ENCODE data around the gene GSN. TPM values are rescaled to one million over a fixed set of nuclear protein-coding genes. Genes with fewer than 3 reads are reported as not detected.
A peak's percentile ranks its signal among the peaks of the same experiment; 100 is the strongest.

The GSN gene
- total RNA-seq, 2 donors from 2014 or later = 328 to 753 TPM

DNA sequence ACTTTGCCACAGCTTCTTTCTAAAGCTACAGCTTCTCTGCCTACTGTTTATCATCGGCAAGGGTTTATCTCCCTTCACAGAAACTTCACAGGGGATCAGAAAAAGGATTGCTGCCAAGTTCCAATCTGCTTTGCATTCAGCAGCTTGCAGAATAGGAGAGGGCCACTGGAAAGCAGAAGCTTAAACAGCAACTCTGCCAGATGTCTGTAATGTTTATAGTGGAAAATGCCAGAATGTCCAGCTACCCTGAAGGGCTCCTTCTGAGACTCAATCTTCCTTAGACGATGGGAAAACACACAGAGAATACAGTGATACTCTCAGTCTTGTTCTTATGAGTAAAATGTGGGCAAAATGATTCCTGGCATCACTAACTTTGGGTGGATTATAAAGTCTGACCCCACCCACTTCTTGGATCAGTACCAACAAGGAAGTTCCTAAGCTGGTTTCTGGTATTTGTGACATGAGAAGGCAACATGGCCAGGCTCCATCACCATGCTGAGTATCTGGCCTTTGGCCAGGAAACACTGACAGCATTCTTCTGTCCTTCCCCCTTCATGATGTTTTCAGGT is 83.1 kb downstream of the GSN start:
- Histone ChIP-seq H3K36me3 (replicated peaks in 1 of 2; ENCODE audit: insufficient read depth in 1 of 2, low read depth in 2 of 2) (no peaks in the 10 kb centered on the region), H3K27ac (peak overlapping the region; percentile 21 to 73 (median 60)), H3K27me3 (no peaks in the 10 kb centered on the region), H3K4me3 (no peak overlapping the region), H3K9me3 (no peaks in the 10 kb centered on the region), H3K4me1 (peaks cover 22% of the 10 kb centered on the region)
- TF ChIP-seq POLR2A (IDR thresholded peaks at IDR 0.05) = no peak
- TF ChIP-seq, protein P1, sequence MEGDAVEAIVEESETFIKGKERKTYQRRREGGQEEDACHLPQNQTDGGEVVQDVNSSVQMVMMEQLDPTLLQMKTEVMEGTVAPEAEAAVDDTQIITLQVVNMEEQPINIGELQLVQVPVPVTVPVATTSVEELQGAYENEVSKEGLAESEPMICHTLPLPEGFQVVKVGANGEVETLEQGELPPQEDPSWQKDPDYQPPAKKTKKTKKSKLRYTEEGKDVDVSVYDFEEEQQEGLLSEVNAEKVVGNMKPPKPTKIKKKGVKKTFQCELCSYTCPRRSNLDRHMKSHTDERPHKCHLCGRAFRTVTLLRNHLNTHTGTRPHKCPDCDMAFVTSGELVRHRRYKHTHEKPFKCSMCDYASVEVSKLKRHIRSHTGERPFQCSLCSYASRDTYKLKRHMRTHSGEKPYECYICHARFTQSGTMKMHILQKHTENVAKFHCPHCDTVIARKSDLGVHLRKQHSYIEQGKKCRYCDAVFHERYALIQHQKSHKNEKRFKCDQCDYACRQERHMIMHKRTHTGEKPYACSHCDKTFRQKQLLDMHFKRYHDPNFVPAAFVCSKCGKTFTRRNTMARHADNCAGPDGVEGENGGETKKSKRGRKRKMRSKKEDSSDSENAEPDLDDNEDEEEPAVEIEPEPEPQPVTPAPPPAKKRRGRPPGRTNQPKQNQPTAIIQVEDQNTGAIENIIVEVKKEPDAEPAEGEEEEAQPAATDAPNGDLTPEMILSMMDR (IDR thresholded peaks at IDR 0.05) = no peak
- ATAC-seq = peak; percentile 87
- whole genome bisulfite sequencing, 2 donors = 3 to 7% methylated on average over 2 of the region's 2 CpGs
- DNase-seq = peak; percentile 61 to 85 (median 72)
- intact Hi-C loops (cut with DNase I) = no loop called here

DNA sequence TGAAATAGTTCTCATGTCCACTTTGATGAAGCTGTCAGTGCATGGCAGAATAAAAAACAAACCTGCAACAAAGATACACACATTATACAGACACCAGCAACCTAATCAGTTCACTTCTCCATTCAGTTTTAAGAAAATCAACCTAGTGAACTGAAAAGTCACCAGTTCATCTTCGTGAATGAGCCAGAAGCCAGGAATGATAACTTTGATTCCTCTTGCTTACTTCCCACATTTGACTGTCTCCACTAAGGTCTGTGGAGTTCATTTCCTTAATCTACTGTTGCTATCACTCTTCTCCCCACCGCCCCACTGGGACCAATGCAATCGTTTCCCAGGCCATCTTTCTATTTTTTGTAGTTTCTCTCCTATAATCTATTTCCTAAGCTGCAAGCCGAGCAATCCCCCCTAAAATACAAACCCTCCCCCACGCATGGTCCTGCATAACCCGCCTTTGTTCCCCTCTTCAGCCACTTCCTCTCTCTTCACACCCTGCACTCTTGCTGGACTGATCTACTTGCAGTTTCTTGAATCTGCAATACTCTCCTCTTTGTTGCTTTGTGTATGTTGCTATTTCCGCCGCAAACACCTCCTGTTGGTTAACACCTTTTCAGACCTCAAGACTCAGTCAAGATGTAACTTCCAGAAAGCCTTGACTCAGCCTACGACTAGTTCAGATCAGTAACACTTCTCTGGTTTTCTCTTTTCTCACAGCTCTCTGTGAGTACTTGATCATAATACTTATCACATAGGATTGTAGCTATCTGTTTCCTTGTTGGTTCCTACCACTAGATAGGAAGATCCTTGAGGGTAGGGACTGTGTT is 85.5 kb downstream of the GSN start:
- peaks cover 27% of the 10 kb centered on the region for H3K4me1 ChIP-seq
- TF ChIP-seq, protein P1 (IDR thresholded peaks at IDR 0.05) = no peak
- no peak for TF ChIP-seq POLR2A (IDR thresholded peaks at IDR 0.05)
- WGBS, 2 donors = 72% methylated on average over 9 of the region's 9 CpGs
- no peak overlapping the region for H3K4me3 ChIP-seq
- ATAC-seq (no peak), DNase-seq (no peak)
- intact Hi-C loops (cut with DNase I) = no loop called here
- H3K36me3 ChIP-seq (replicated peaks in 1 of 2; ENCODE audit: insufficient read depth in 1 of 2, low read depth in 2 of 2) = no peaks in the 10 kb centered on the region
- no peaks in the 10 kb centered on the region for H3K9me3 ChIP-seq
- H3K27ac ChIP-seq = peak overlapping the region in 2 of 4 donors; percentile 16 to 22
- no peaks in the 10 kb centered on the region for H3K27me3 ChIP-seq

DNA sequence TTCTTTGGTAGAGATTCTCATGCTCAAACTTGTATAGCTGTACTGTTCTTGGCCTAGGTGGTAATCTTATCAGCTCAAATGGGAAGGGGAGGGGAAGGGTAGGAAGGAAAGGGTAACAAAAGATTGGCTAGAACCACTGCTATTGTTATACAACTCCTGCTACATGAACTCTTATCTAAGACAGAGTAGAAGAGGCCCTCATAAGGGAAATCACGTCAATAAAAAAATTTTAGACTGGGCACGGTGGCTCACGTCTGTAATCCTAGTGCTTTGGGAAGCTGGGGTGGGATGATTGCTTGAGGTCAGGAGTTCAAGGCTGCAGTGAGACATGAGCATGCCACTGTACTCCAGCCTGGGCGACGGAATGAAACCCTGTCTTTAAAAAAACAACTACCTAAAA is 86.2 kb downstream of the GSN start:
- ATAC-seq (peak; percentile 27), DNase-seq (no peak)
- H3K4me1 ChIP-seq = peaks cover 33% of the 10 kb centered on the region
- no peaks in the 10 kb centered on the region for H3K9me3 ChIP-seq
- intact Hi-C loops (cut with DNase I) = no loop called here
- H3K36me3 ChIP-seq (replicated peaks in 1 of 2; ENCODE audit: insufficient read depth in 1 of 2, low read depth in 2 of 2) = no peaks in the 10 kb centered on the region
- WGBS, 2 donors = 53 to 59% methylated on average over 5 of the region's 5 CpGs
- TF ChIP-seq, protein P1 (IDR thresholded peaks at IDR 0.05) = no peak
- no peak for TF ChIP-seq POLR2A (IDR thresholded peaks at IDR 0.05)
- H3K4me3 ChIP-seq = no peak overlapping the region
- H3K27me3 ChIP-seq = no peaks in the 10 kb centered on the region
- H3K27ac ChIP-seq = peak overlapping the region in 2 of 4 donors; percentile 16 to 22

DNA sequence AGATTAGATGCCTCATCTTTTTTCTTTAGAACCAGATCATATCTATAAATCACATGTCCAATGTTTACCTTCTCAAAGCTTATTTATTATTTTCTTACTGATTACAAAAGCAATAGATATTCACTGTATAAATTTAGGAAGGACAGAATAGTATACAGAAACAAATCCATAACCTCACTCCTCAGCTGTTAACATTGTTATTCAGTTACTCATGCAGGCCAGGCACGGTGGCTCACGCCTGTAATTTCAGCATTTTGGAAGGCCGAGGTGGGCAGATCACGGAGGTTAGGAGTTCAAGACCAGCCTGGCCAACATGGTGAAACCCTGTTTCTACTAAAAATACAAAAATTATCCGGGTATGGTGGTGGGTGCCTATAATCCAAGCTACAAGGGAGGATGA is 86.8 kb downstream of the GSN start:
- Histone ChIP-seq H3K4me1 (peaks cover 36% of the 10 kb centered on the region), H3K36me3 (replicated peaks in 1 of 2; ENCODE audit: insufficient read depth in 1 of 2, low read depth in 2 of 2) (no peaks in the 10 kb centered on the region), H3K9me3 (no peaks in the 10 kb centered on the region), H3K27me3 (no peaks in the 10 kb centered on the region), H3K27ac (peak overlapping the region in 1 of 4 donors; percentile 21), H3K4me3 (no peak overlapping the region)
- DNase-seq = no peak
- intact Hi-C loops (cut with DNase I) = no loop called here
- no peak for TF ChIP-seq POLR2A (IDR thresholded peaks at IDR 0.05)
- TF ChIP-seq, protein P1 (IDR thresholded peaks at IDR 0.05) = no peak
- 76 to 81% methylated on average over 5 of the region's 5 CpGs for WGBS, 2 donors
- no peak for ATAC-seq
